NCI-H1048 (cell line): ENCODE measurements around the gene FOCAD.

Experiments
- DNase-seq: peaks from one replicate; lab custom pipeline; 2025; lab: John Stamatoyannopoulos, UW

The FOCAD gene

GRCh38 chr9:20790721-20791120 is 106.7 kb downstream of the FOCAD start:
- no peak for DNase-seq

DNA sequence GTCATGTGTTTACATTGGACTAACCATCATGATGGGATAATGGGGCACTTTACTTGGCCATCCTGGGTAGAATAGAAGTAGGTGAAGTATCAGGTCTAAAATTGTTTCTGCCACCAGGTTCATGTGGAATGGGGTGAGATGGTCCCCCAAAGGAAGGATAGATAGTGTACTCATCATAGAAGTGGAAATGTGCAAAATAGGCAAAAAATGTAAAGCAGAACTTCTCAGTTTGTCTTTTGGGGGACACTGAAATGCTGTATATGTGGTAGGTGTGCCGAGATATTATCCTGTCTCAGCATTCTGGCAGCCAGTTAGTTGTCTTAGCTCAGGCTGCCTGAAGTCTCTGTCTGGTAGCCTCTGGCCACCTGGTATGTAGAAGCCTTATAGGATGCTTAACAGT is 107.6 kb downstream of the FOCAD start:
- DNase-seq = no peak

DNA sequence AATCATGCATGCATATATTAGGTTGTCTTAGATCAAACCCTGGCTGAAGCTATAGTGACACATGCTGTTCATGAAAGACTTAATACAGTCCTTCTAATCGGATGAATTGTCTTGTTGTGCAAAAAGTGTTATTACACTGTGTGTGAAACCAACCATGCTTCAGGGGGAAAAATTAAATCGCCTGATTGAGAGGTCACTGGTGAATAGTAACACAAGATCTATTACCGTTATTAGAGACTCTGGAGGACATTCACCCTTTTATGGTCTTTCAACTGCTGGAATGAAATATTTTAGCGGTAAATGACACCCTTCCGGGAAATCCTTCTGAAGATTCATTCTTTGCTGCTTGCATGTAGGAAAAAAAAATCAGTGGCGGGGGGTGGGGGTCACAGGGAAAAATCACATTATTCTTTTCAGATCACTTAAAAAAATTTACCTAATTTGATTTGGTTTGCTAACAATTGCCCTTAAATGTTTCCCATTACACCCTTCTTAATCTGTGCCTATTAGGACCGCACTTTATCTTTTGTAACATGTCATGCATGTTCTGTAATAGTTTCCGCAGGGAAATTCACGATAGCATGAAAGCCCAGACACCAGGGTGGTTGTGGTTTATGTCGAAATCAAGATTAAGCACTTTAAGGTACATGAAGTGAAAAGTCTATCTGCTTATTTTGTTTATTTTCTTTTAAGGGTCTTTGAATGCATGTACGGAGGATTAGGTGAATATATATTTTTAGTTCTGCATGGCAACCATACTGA is 120.6 kb downstream of the FOCAD start:
- no peak for DNase-seq

DNA sequence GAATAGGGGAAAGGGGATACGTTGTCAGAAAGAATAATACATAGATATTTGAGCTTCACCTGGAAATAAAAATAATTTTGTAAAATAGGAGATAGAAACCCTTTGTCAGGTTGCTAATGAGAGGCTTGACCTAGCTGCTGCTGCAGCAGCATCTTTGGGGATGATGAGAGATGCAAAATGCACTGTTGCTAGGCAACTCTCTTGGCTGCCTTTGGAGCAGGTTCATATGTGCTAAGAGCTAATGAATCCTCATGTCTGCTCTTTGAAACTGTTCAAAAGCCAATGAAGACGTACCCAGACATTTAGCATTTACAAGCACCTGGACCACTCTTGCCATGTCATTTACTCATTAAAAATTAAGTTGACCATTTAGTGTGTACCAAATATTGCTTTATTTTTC is 121.7 kb downstream of the FOCAD start:
- no peak for DNase-seq

DNA sequence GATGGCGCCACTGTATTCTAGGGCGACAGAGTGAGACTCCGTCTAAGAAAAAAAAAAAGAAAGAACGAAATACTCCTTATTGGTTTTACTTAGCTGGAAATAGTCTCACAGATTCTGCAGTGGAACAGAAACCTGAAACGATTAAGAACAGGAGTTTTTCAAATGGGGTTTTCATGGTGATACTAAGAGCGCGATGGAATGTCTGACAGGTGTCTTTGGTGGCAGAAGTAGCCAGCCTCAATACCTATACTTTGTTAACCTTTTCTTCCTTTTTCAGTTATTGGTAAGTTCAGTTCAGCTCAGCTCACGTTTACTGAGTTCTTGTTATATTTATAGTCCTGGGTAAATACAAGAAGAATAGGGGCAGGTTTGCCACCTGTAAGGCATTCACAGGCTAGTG is 123.9 kb downstream of the FOCAD start:
- DNase-seq = no peak

DNA sequence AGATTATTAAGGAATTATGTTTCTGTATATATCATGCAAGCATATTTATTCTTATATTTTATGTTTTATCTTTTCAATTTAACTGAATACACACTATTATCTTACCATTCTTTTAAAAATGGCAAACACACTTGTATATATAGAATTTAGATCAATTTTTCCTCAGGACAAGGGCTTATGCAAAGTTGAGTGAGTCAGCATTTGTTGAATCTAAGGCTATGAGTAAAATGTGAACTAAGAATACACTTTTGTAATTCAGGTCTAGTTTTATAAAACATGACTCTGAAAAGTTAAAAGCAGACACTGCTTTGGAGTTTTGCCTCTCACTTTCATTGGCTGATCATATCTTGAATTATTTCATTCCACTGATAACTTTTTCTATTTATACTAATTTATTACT is 127.8 kb downstream of the FOCAD start:
- peak; percentile 0 for DNase-seq

DNA sequence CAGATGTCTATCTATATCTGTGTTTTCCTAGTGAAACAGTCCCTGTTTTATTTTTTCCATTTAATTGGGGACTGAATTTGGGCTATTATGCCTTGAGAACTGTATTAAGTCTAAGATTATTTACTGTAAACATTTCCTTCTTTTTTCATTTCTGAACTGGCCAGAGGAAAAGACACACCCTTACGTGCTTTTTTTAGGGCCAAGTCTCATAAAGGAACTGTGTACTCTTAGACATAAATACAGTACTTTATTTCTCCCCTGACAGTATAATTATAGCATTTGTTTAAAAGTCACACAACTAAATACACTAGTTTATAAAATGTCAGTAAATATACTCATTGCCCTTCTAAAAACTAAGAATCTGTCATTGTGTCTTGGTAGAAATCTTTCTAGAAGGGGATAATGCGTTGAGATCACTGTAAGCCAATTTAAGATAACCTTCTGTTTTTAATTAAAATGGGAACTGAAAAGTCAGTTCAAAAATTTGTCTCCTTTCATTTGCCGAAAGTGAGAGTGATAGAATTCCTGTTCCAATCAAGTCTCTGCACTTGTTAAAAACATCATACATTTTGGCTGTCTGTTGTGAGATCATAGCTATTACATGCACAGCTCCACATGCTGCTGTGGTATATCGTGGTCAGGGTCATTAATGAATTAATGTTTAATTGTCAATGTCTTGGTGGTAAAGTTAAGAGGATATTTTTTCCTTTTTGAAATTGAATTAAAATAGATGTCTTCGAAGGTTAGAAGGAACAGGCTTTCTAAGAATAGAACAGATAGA is 132.1 kb downstream of the FOCAD start:
- DNase-seq = no peak

DNA sequence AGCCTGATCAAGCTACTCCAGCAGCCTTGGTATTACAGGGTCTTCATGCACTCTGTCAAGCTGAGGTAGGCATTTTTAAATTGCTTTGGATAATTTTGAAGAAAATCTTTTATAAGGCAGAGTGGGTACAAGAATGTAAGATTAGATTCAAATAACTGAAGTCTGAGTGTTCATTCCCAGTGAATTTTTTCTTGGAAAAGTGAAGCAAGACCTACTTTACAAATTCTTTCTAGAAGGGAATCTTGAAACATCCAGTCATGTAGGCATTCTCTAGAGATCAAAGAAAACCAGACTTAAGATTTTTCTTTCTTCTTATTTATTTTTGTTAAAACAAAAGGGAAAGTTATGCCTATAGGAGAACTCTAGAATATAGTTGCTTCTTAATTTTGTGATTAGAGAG is 139.0 kb downstream of the FOCAD start:
- no peak for DNase-seq

GRCh38 chr9:20831028-20831427 is 147.0 kb downstream of the FOCAD start:
- no peak for DNase-seq

- DNase-seq = no peak
Measured at GRCh38 chr9:20832775-20833174, 148.7 kb downstream of the FOCAD start.

DNA sequence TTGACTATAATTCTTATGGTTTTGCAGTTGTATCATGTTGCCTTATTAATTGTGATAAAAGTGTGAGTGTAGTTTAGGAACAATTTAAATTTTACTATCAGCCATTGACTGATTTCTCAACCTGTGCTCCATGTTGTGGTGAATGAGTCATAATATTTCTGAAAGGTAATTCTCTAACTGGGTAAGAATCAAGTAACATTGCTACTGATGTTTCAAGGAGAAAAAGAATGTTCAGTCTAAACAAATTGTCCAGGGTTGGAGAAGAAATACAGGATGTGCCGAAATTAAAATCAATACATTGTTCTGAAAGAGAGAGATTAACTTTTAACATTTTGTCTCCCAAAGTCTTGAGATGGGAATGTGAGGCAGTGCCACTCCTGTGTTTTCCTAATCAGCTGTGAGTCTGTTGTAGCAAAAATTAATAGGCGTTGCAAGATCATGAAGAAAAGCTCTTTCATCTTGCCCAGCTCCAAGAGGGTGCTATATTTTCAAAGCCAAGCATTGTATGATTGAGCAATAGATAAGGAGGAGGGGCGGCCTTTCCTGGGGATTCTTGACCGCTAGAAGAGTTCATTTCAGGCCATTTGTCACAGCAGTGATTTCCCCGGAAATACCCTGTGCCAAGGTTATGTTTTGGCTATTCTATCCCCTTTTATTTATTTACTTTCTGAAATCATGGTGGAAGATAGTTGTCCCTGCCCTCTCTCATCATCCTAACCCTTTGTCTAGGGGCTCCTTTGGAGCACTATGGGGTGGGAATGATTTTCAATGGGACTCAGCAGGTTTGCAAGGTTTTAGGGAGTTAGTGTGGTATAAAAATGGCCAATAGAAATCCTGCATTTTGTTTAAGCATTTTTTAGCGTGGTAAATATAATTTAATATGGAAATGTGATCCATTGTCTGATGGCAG is 151.6 kb downstream of the FOCAD start:
- no peak for DNase-seq

DNA sequence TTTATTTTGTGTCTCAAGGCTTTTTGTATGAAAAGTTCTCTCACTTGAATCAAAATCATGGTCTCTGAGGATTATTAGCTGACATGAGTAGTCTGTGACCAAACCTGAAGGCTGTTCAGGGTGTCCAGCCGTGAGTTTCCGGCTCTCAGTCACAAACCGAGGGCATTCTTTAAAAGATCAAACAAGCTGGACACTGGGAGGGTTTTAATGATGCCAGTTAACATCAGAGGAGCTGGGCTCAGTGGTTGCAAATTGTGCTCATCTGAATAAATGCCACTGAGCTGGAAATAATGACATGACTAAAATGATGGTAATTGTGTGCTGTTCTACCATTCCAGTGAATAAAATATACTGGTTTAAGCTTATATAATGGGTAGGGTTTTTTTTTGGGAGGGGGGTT is 153.1 kb downstream of the FOCAD start:
- no peak for DNase-seq

DNA sequence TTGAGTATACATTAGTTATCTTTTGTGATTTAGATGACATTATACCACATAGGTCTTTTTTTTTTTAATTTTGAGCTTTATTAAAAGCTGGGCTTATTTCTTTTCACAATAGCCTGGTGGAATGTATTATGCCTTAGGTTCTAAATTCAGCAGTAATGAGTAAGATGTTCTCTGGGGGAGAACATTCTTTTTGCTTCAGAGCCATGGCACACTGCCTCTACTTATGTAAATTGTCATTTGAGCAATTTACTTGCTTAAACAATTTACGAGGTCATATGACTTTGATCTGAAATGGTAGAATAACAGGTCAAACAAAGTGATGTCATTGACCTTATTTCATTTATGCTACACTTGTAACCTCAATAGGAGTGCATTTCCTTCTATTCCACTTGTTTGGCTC is 154.2 kb downstream of the FOCAD start:
- no peak for DNase-seq

DNA sequence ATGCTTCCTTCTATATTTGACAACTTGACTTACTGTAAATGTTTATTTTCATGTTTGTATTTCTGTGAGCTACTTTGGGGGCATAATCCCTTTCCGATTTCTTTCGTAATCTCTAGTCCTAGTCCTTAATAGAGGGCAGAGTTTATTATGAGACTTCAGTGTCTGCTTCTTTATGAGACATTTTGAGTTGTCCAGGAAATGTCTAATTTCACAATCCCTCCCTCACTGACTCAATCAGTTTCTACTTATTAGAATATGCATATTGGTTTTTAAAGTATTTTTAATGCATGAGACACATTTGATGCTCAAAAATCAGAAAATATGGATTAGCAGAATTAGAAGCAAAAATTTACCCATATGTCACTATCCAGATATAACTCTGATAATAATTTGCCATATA is 160.9 kb downstream of the FOCAD start:
- DNase-seq = no peak

DNA sequence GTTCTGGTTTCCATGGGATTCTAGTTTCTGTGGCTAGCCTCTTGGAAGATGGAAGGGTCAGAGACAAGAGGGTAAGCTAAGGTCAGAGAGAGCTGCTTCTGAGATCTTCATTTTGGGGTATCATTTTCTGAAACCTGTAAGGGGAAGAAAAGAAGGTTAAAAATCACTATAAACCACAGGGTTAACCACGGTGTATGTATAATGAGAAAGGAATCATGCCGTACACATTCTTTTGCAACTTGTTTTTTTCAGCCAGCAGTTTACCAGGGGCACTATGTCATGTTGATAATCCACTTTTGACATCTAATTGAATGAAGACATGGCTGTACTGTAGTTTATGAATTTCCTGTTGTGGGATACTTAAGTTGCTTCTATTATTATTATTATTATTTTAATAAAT is 164.4 kb downstream of the FOCAD start:
- no peak for DNase-seq

GRCh38 chr9:20853866-20854265 is 169.8 kb downstream of the FOCAD start:
- no peak for DNase-seq

- no peak for DNase-seq
Measured at GRCh38 chr9:20854444-20854843, 170.4 kb downstream of the FOCAD start.

GRCh38 chr9:20863945-20864344 is 179.9 kb downstream of the FOCAD start:
- DNase-seq = no peak

GRCh38 chr9:20865347-20865746 is 181.3 kb downstream of the FOCAD start:
- no peak for DNase-seq

GRCh38 chr9:20870115-20870514 is 186.1 kb downstream of the FOCAD start:
- DNase-seq = no peak

- no peak for DNase-seq
Measured at GRCh38 chr9:20872340-20872977, 188.4 kb downstream of the FOCAD start.

DNA sequence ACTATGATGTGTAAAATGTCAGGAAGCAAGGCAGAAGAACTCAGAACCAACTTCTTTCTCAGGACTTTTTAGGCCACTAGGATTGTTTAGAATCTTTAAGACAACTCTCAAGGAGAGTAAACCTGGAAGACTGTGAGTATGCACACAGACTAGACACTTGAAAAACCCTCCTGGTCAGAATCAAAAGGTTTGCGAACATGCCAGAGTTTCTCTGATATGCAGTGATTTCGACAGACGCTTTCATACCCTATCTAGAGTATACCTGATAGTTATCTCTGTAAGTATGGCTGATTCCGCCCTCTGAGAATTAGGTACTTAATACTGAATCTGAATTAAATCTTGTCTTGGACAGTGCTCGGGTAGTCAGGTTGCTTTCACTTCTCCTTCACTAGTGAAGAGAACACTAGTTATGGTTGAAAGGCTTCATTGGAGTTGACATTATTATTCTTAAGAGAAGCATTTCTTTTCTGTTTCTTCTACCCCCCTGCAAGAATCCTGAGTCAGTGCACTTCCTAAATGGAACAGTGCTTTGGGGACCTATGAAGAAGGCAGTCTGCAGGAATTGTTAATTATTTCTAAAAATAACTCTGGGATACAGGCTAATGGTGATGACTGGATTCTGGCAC is 189.3 kb downstream of the FOCAD start:
- no peak for DNase-seq
